GM21390 (cell line): ENCODE results near the gene ZNF763.
"Not testable (repeated sequence)": the region's sequence is repeated elsewhere in the genome, so short reads cannot be mapped to it uniquely, and the experiment has no call there.

Source experiments
- ATAC-seq: cut with Tn5 transposase; IDR thresholded peaks from one replicate; pipeline ENCODE4 v1.9.1; 2021; ENCODE audit not compliant: unreplicated experiment

Gene ZNF763

GRCh38 chr19:11964858-11965645, at the start of gene ZNF763:
TSS of gene ZNF763 (plus strand) at chr19:11965040. CDS start at chr19:11965209, 169 bp downstream.
- peak; percentile 94 for ATAC-seq

DNA sequence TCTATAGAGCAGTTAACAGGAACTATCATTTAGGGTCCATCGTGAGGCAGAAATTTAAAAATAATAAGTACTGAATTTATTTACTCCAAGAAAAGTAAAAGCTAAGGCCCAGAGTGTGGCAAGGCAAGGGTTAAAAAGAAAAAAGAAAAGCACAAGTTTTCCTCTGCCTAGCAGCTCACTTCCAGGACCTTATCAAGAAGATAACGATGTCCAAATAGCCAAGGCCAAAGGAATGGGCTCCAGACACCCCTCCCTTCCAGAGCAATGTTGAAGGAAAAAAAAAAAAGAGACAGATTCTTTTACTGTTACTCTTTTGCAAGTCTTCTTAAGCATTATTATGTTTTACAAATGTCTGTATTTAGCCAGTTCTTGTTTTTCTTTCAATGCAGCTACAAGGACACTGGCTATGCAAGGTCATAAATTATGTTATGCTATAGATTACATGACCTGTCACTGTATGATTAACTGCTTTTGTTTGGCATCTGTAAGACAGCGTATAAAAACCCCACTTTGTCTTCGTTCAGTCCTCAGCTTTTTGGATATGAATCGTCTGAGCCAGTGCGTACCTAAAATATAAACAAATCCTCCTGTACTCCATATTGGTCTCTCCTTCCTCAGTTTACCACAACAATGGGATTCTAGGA, 42.9 kb upstream of the ZNF763 start:
- no peak for ATAC-seq

- ATAC-seq: peak; percentile 86
These were observed 39.8 kb upstream of the ZNF763 start, which contains the start of gene ZNF700 for GRCh38 chr19:11924886-11925650. TSS of gene ZNF700 (plus strand) at chr19:11925107. CDS start at chr19:11925211, 104 bp downstream.

DNA sequence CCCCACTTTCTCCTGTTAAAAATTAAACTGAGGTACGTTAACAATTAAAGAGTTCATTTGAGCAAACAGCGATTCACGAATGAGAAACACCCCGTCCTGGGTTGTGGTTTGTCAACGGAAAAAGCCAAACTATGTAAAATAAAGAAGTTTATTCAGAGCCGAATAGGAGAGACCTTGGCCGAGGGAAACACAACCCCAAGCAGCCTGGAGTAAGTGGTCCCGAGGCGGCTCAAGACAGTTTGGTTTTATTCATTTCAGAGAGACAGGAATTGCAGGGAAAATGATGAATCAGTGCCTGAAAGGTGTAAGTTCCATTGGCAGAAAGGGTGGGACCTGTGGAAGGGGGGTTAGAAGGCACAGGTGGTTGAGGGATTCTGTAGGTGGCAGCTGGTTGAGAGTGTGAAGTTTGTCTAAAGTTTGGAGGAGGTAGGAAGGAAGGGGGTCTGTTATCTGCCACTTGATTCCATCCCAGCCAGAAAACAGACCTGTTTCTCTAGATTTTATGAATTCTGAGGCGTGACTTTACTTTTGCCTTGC, 39.1 kb upstream of the ZNF763 start:
- not testable (repeated sequence) for ATAC-seq

- ATAC-seq: no peak
These were observed 37.6 kb upstream of the ZNF763 start for GRCh38 chr19:11927227-11927626.

DNA sequence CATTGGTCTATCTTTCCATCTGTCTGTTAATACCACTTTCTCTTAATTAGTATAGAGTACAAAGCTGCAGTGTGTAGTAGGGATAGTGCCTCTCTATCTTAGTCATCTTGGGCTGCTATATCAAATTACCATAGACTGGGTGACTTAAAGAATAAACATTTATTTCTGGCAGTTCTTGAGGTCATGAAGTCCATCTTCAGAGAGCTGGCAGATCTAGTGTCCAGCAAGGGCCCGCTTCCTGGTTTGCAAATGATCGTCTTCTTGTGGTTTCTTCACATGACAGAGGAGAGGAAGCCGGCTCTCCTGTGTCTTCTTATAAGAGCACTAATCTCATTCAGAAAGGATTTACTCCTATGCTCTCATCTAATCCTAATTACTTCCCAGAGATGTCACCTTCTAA, 33.8 kb upstream of the ZNF763 start:
- no peak for ATAC-seq

- no peak for ATAC-seq
These were observed 33.3 kb upstream of the ZNF763 start for GRCh38 chr19:11931513-11931912.

DNA sequence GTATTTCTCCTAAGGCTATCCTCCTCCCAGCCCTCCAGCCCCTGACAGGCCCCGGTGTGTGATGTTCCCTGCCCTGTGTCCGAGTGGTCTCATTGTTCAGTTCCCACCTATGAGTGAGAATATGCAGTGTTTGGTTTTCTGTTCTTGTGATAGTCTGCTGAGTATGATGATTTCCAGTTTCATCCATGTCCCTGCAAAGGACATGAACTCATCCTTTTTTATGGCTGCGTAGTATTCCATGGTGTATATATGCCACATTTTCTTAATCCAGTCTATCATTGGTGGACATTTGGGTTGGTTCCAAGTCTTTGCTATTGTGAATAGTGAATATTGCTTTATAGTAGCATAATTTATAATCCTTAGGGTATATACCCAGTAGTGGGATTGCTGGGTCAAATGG, 29.0 kb upstream of the ZNF763 start:
- not testable (repeated sequence) for ATAC-seq

DNA sequence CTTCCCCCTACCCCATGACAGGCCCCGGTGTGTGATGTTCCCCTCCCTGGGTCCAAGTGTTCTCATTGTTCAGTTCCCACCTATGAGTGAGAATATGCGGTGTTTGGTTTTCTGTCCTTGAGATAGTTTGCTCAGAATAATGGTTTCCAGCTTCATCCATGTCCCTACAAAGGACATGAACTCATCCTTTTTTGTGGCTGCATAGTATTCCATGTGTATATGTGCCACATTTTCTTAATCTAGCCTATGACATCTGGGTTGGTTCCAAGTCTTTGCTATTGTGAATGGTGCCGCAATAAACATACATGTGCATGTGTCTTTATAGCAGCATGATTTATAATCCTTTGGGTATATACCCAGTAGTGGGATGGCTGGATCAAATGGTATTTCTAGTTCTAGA, 26.5 kb upstream of the ZNF763 start:
- ATAC-seq: not testable (repeated sequence)

- ATAC-seq: not testable (repeated sequence)
These were observed 23.4 kb upstream of the ZNF763 start for GRCh38 chr19:11941361-11941887.

DNA sequence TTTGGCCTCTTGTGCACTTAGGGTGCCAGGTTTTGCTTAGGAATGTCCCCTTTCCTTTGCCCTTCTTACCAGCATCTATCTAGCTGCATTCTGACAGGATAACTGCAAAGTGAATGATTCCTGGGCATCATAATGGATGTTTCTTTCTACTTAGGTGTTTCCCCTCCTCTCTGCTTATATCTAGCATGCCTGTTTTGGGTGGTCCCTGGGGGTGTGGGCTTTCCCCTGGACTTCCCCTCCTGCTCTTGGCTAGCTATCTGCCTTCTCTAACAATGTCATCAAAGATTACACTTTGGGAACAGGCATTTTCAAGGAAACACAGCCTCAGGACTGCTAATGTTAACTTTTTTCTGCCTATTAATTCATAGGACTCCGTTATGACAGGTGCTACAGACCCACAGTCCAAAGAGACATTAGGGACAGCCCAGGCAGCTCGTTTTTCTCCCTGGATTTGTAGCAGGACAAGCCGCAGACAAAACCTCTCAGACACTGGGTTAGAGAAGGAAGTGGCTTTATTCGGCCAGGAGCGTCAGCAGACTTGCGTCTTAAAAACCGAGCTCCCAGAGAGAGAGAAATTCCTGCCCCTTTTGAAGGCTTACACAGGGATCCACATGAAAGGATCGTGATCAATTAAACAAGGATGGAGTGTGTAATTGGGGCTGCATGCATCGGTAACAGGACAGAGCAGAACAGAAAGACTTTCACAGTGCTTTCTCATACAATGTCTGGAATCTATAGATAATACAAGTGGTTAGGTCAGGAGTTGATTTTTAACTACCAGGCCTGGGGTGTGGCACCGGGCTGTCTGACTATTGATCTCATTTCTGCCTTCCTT, 22.6 kb upstream of the ZNF763 start:
- no peak for ATAC-seq

DNA sequence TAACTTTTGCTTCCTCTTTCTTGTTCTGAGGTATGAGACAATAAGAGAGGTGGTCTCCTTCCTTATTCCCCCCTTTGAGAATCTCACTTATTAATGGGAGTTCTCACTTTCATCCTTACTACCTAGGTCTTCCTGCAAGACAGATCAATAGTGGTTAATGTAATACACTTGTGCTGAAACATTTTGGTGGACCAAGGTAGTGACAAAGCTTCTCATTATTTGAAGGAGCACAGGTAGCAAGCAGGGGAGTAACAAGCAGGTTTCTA, 22.1 kb upstream of the ZNF763 start:
- no peak for ATAC-seq

- no peak for ATAC-seq
These were observed 20.2 kb upstream of the ZNF763 start for GRCh38 chr19:11944656-11945055.

DNA sequence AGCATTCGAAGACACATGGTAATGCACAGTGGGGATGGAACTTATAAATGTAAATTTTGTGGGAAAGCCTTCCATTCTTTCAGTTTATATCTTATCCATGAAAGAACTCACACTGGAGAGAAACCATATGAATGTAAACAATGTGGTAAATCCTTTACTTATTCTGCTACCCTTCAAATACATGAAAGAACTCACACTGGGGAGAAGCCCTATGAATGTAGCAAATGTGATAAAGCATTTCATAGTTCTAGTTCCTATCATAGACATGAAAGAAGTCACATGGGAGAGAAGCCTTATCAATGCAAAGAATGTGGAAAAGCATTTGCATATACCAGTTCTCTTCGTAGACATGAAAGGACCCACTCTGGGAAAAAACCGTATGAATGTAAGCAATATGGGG, 16.2 kb upstream of the ZNF763 start:
- ATAC-seq: no peak

- no peak for ATAC-seq
These were observed 15.6 kb upstream of the ZNF763 start for GRCh38 chr19:11949201-11949600.

GRCh38 chr19:11949614-11950080, 15.2 kb upstream of the ZNF763 start:
- ATAC-seq: not testable (repeated sequence)

DNA sequence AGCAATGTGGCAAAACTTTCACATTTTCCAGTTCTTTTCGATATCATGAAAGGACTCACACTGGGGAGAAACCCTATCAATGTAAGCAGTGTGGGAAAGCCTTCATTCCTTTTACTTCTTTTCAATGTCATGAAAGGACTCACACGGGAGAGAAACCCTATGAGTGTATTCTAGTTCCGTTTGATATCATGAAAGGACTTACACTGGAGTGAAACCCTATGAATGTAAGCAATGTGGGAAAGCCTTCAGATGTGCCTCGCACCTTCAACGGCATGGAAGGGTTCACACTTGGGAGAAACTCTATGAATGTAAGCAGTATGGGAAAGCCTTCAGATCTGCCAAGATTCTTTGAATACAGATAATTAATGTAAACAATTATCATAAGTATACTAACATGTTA, 14.5 kb upstream of the ZNF763 start:
- no peak for ATAC-seq

DNA sequence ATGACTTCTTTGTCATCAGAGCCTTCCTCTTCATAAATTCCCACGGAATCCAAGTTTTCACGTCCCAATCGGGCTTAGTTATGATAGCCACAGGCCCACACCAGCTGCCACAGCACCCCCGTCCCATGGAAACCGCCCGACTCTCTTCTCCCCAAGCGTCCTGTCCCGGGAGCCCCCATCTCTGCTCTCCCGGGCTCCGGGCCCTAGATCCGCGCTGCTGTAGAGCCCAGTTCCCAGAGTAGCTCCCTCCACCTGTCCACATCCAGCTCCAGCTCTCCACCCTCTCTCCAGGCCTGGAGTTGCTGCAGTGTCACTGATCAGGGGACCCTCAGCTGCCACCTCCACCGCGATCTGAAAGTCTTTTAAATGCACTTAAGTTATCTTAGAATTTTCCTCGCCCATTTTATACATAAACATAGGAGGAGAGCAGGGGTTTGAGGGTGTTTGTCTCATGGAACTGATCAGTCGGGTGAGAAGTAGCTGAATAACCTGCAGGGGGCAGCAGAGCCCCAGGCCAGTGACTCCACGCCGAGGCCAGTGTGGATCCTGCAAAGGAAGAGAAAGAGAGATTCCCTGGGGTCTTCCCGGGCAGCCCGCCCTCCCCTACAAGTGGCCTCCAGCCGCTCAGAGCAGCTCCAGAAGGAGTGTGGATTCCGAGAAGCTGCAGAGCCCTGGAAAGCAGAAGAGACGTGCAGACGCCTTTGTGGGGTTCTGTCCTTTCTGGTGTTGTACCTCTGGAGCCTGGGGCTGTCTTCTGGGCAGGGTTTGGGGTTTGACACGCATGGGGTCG, 1.1 kb upstream of the ZNF763 start:
- no peak for ATAC-seq

DNA sequence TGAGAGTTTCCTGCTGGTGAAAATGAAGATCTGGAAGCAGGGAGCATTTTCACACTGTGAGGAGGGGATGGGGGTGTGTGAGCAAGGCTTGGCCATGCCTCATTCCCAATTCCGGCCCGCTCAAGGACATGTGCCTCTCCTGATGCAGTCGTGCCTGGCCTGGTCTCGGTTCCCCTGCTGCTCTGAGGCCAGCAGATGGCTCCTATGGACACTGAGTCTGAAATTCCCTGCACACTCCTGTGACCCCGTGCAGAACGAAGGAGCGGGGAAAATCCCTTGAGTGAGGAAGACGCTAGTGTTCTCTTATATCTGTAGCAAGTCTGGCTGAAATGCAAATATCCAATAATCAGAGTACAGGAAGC, 363 bp upstream of the ZNF763 start:
- peak; percentile 25 for ATAC-seq

- no peak for ATAC-seq
These were observed 5.3 kb downstream of the ZNF763 start for GRCh38 chr19:11970174-11970573.
